GM21515 (cell line): ENCODE measurements around the gene TSGA10.

Experiments
- ATAC-seq: cut with Tn5 transposase; IDR thresholded peaks from one replicate; pipeline ENCODE4 v1.9.1; 2021; ENCODE audit not compliant: unreplicated experiment

TSGA10 gene

DNA sequence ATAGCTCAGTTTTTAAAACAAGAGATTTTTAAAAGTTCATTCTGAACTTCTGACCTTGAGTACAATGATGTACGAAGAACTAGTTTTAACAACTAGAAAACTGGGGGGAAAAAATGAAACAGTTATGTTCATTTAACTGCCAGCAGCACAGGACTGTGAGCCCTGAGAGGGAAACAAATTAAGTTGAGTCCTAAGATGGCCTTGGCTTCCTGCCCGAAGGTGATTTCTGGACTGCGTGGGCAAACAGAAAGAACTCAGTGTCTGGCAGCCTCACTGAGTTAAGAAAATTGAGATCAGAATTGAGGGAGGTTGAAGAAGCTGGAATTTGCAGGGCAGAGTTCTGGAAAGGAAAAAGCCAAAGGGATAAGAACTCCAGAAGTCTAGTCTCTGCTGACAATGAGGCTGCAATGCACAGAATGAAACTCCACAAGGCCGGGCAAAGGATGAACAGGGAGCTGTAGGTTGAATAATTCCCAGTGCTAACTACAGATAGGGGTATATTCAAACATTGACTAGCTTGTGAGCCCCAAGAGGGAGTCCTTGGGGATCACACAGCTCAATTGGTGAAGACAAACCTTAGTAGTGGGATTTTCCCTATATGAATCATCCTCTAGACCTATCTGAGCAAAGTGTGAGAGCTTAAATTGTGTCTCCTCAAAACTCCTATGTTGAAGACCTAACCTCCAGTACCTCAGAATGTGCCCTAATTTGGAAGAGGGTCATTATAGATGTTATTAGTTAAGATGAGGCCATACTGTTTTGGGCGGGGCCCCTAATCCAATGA, 205.6 kb downstream of the TSGA10 start:
- no peak for ATAC-seq

DNA sequence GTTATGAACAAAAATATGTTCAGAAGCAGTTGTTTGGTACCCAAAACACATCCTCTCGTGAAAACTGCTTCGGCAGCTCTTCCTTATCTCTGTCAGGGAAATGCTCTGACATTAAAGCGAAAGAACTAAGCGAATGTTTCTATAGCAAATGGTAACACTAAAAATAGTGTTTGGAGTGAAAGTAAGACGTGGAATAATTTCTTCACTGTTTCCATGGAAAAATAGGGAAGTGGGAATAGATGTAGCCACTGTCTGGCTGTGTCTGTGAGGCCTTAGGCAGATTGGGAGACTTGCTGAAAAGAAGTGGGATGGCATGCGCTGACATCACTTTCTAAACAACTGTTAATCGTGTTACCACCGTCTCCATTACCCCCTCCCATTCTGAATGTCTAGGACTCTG, 207.2 kb downstream of the TSGA10 start:
- no peak for ATAC-seq
